DND-41 (cell line): ENCODE measurements around the gene MYH6.

Experiments
- ATAC-seq: fragments of 200-7000 bp; cut with Tn5 transposase; 3 replicates; pipeline ENCODE4 v1.9.1; 2021; ENCODE audit warnings: low read depth; ENCODE audit not compliant: insufficient read depth
- DNase-seq: peaks from one replicate; pipeline ENCODE4 v3.0.0-alpha.2; 2020
- H2AFZ ChIP-seq: 2 replicates; pipeline ENCODE4 v1.6.0; 2012; ENCODE audit warnings: low read depth, low read length
- H3K27ac ChIP-seq: 2 replicates; pipeline ENCODE4 v1.5.1; 2012; ENCODE audit warnings: low read length, inconsistent platforms
- H3K27me3 ChIP-seq: fragments of 200-600 bp; sonication (generic); 2 replicates; pipeline ENCODE4 v1.6.0; 2012; ENCODE audit warnings: low read length, mild to moderate bottlenecking, inconsistent platforms; ENCODE audit not compliant: insufficient read depth, poor library complexity
- H3K36me3 ChIP-seq: 2 replicates; pipeline ENCODE4 v1.5.1; 2012; ENCODE audit warnings: low read length, inconsistent platforms; ENCODE audit not compliant: insufficient read depth
- H3K4me1 ChIP-seq: 2 replicates; pipeline ENCODE4 v1.5.1; 2012; ENCODE audit warnings: mild to moderate bottlenecking, low read length; ENCODE audit not compliant: insufficient read depth
- H3K4me2 ChIP-seq: 2 replicates; pipeline ENCODE4 v1.6.0; 2012; ENCODE audit warnings: mild to moderate bottlenecking, moderate library complexity, low read length, inconsistent platforms; ENCODE audit not compliant: insufficient read depth
- H3K4me3 ChIP-seq, 2 experiments: fragments of 200-600 bp in 1 of 2; shearing (Covaris generic) in 1 of 2; 2 replicates each; pipeline ENCODE4 v1.5.1; 2012 to 2016; ENCODE audit warnings: inconsistent platforms in 2 of 2, low read length in 2 of 2, mild to moderate bottlenecking in 2 of 2, low read depth in 1 of 2, moderate library complexity in 1 of 2
- H3K79me2 ChIP-seq: 2 replicates; pipeline ENCODE4 v1.6.0; 2012; ENCODE audit warnings: low read length, inconsistent platforms; ENCODE audit not compliant: insufficient read depth
- H3K9ac ChIP-seq: 2 replicates; pipeline ENCODE4 v1.6.0; 2012; ENCODE audit warnings: low read depth, mild to moderate bottlenecking, inconsistent platforms, low read length, moderate library complexity
- H3K9me3 ChIP-seq: 2 replicates; pipeline ENCODE4 v1.5.1; 2012; ENCODE audit warnings: low read length, moderate library complexity, mild to moderate bottlenecking, inconsistent platforms; ENCODE audit not compliant: insufficient read depth, severe bottlenecking
- H4K20me1 ChIP-seq: 2 replicates; pipeline ENCODE4 v1.6.0; 2012; ENCODE audit warnings: low read length; ENCODE audit not compliant: insufficient read depth
- CTCF ChIP-seq: IDR thresholded peaks from 2 replicates; pipeline ENCODE4 v1.5.1; 2012; ENCODE audit warnings: borderline replicate concordance, low read length, moderate library complexity, mild to moderate bottlenecking; ENCODE audit not compliant: poor library complexity, severe bottlenecking; ENCODE audit errors: extremely low read depth
- EZH2 ChIP-seq: IDR thresholded peaks from 3 replicates; pipeline ENCODE4 v1.6.1; 2012; ENCODE audit warnings: borderline replicate concordance, low read depth, mild to moderate bottlenecking, moderate library complexity, low read length, inconsistent platforms; ENCODE audit not compliant: severe bottlenecking

The MYH6 gene

GRCh38 chr14:23415821-23416778, 8.0 kb upstream of the MYH6 start:
- no peak for DNase-seq
- TF ChIP-seq EZH2 (no peak), CTCF (no peak)
- H3K4me1 ChIP-seq = no peaks in the 10 kb centered on the region

GRCh38 chr14:23414906-23415820, 7.1 kb upstream of the MYH6 start:
- Histone ChIP-seq H2AFZ (no peak overlapping the region), H3K4me1 (no peaks in the 10 kb centered on the region), H3K9ac (no peak overlapping the region), H3K79me2 (no peaks in the 10 kb centered on the region), H3K36me3 (no peaks in the 10 kb centered on the region), H3K9me3 (no peaks in the 10 kb centered on the region), H3K27ac (no peak overlapping the region), H3K4me3 (no peak overlapping the region), H3K4me2 (no peak overlapping the region), H4K20me1 (no peaks in the 10 kb centered on the region; the same call in 1 of the 2 replicates), H3K27me3 (peaks cover 16% of the 10 kb centered on the region)
- no peak for DNase-seq
- ATAC-seq = no peak
- TF ChIP-seq CTCF (no peak), EZH2 (no peak)

More at GRCh38 chr14:23415821-23416778, 8.0 kb upstream of the MYH6 start:
- no peak overlapping the region for H3K27ac ChIP-seq
- H3K9me3 ChIP-seq = no peaks in the 10 kb centered on the region
- H3K79me2 ChIP-seq = no peaks in the 10 kb centered on the region
- H3K36me3 ChIP-seq = no peaks in the 10 kb centered on the region
- no peak overlapping the region for H3K9ac ChIP-seq
- peaks cover 17% of the 10 kb centered on the region for H3K27me3 ChIP-seq
- no peak overlapping the region for H3K4me2 ChIP-seq
- H3K4me3 ChIP-seq = no peak overlapping the region
- no peaks in the 10 kb centered on the region; the same call in 1 of the 2 replicates for H4K20me1 ChIP-seq
- no peak for ATAC-seq
- H2AFZ ChIP-seq = no peak overlapping the region

- TF ChIP-seq CTCF = no peak
- Histone ChIP-seq H3K79me2 (no peaks in the 10 kb centered on the region), H3K4me1 (no peaks in the 10 kb centered on the region), H4K20me1 (no peaks in the 10 kb centered on the region; the same call in 1 of the 2 replicates), H3K9ac (no peak overlapping the region), H3K36me3 (no peaks in the 10 kb centered on the region), H2AFZ (no peak overlapping the region), H3K27ac (no peak overlapping the region), H3K4me2 (no peak overlapping the region), H3K27me3 (peaks cover 19% of the 10 kb centered on the region), H3K4me3 (no peak overlapping the region), H3K9me3 (no peaks in the 10 kb centered on the region)
- DNase-seq (no peak), ATAC-seq (no peak)
Measured at GRCh38 chr14:23414254-23414653, 6.2 kb upstream of the MYH6 start.
